Liver (tissue), 9 donors: ENCODE results near the gene F2RL3. TPM values are rescaled to one million over a fixed set of nuclear protein-coding genes. Genes with fewer than 3 reads are reported as not detected.

Experiments used
- DNase-seq: peaks from one replicate; pipeline ENCODE4 v3.0.0-alpha.2; 2017; ENCODE audit warnings: low spot score
- H3K27ac ChIP-seq, 2 donors: one replicate each; pipeline ENCODE4 v1.7.0; 2013; ENCODE audit warnings: inconsistent platforms in 2 of 2, low read length in 2 of 2, control low read depth in 1 of 2, low read depth in 1 of 2, mild to moderate bottlenecking in 1 of 2
- H3K27me3 ChIP-seq, 4 donors: one replicate each; pipeline versions ENCODE4 v1.6.1 to v1.7.0; 2013; ENCODE audit warnings: low read length in 3 of 4, inconsistent platforms in 1 of 4, mild to moderate bottlenecking in 1 of 4, moderate library complexity in 1 of 4; ENCODE audit not compliant: control insufficient read depth in 4 of 4, insufficient read depth in 4 of 4
- H3K36me3 ChIP-seq, 4 donors: one replicate each; pipeline versions ENCODE4 v1.6.1 to v1.7.0; 2013; ENCODE audit warnings: low read length in 3 of 4, mild to moderate bottlenecking in 3 of 4, low read depth in 1 of 4, moderate library complexity in 1 of 4; ENCODE audit not compliant: control insufficient read depth in 4 of 4, insufficient read depth in 3 of 4
- H3K4me1 ChIP-seq, 4 donors: one replicate each; pipeline versions ENCODE4 v1.6.1 to v1.7.0; 2013; ENCODE audit warnings: low read length in 3 of 4, mild to moderate bottlenecking in 3 of 4, moderate library complexity in 1 of 4; ENCODE audit not compliant: control insufficient read depth in 4 of 4, insufficient read depth in 4 of 4
- H3K4me3 ChIP-seq, 3 donors: one replicate each; pipeline versions ENCODE4 v1.6.1 to v1.7.0; 2013; ENCODE audit warnings: low read length in 3 of 3, control low read depth in 1 of 3, low read depth in 1 of 3, mild to moderate bottlenecking in 1 of 3
- H3K9ac ChIP-seq, 2 donors: one replicate each; pipeline ENCODE4 v1.7.0; 2013; ENCODE audit warnings: low read length in 2 of 2, mild to moderate bottlenecking in 2 of 2, moderate library complexity in 2 of 2, control low read depth in 1 of 2, low read depth in 1 of 2
- H3K9me3 ChIP-seq, 4 donors: one replicate each; pipeline versions ENCODE4 v1.6.1 to v1.7.0; 2013; ENCODE audit warnings: low read length in 3 of 4; ENCODE audit not compliant: control insufficient read depth in 4 of 4
- EGR1 ChIP-seq, 2 donors: IDR thresholded peaks; 2 replicates each; pipeline ENCODE4 v1.6.1; 2016 to 2018; ENCODE audit warnings: antibody characterized with exemption in 2 of 2, low read depth in 2 of 2
- FOXA1 ChIP-seq: IDR thresholded peaks from 2 replicates; pipeline ENCODE4 v1.6.1; 2016; ENCODE audit warnings: antibody characterized with exemption
- FOXA2 ChIP-seq: IDR thresholded peaks from 2 replicates; pipeline ENCODE4 v1.6.1; 2016; ENCODE audit warnings: antibody characterized with exemption
- GABPA ChIP-seq, 2 donors: IDR thresholded peaks in 1 of 2; conservative IDR thresholded peaks in 1 of 2; 2 replicates each; pipeline ENCODE4 v1.6.1; 2016; ENCODE audit warnings: antibody characterized with exemption in 2 of 2, mild to moderate bottlenecking in 1 of 2, moderate library complexity in 1 of 2
- HNF4A ChIP-seq, 2 donors: conservative IDR thresholded peaks; 2 replicates each; pipeline ENCODE4 v1.6.1; 2016; ENCODE audit warnings: antibody characterized with exemption in 2 of 2, mild to moderate bottlenecking in 2 of 2
- HNF4G ChIP-seq: IDR thresholded peaks from 2 replicates; pipeline ENCODE4 v1.6.1; 2016; ENCODE audit warnings: antibody characterized with exemption
- JUND ChIP-seq, 2 donors: IDR thresholded peaks; 2 replicates each; pipeline ENCODE4 v1.6.1; 2016; ENCODE audit warnings: antibody characterized with exemption in 2 of 2
- NR2F2 ChIP-seq: IDR thresholded peaks from 2 replicates; pipeline ENCODE4 v1.6.1; 2016; ENCODE audit warnings: antibody characterized with exemption
- RAD21 ChIP-seq, 2 donors: IDR thresholded peaks; 2 replicates each; pipeline ENCODE4 v1.6.1; 2016; ENCODE audit warnings: antibody characterized with exemption in 2 of 2, mild to moderate bottlenecking in 2 of 2
- REST ChIP-seq: IDR thresholded peaks from 2 replicates; pipeline ENCODE4 v1.6.1; 2016; ENCODE audit warnings: antibody characterized with exemption, mild to moderate bottlenecking
- RXRA ChIP-seq, 2 donors: IDR thresholded peaks; 2 replicates each; pipeline ENCODE4 v1.6.1; 2017 to 2018; ENCODE audit warnings: antibody characterized with exemption in 2 of 2, mild to moderate bottlenecking in 1 of 2
- SP1 ChIP-seq: IDR thresholded peaks from 2 replicates; pipeline ENCODE4 v1.6.1; 2018; ENCODE audit warnings: antibody characterized with exemption, mild to moderate bottlenecking
- TAF1 ChIP-seq: conservative IDR thresholded peaks from 2 replicates; pipeline ENCODE4 v1.6.1; 2016; ENCODE audit warnings: antibody characterized with exemption, mild to moderate bottlenecking
- YY1 ChIP-seq: IDR thresholded peaks from 2 replicates; pipeline ENCODE4 v1.6.1; 2016; ENCODE audit warnings: antibody characterized with exemption, mild to moderate bottlenecking
- ZBTB33 ChIP-seq: IDR thresholded peaks from 2 replicates; pipeline ENCODE4 v1.6.1; 2016; ENCODE audit warnings: antibody characterized with exemption
- WGBS: extraction: QIAGEN DNeasy Blood & Tissue Kit; methylation state at CpG from one replicate; pipeline ENCODE4 v1.1.7; 2013; 5-methylcytosine and 5-hydroxymethylcytosine counted together
- polyA plus RNA-seq, 2 donors: library from polyadenylated mRNA; stranded (reverse) in 1 of 2; unstranded in 1 of 2; fragments of 200-250 nt in 1 of 2; fragments of >200 nt in 1 of 2; fragmentation: Nextera tagmentation in 1 of 2; extraction: Ambion mirVana in 1 of 2; gene quantifications; one replicate each; pipeline versions ENCODE4 v1.2.1 to v1.2.3, GENCODE V29; 2013 to 2015
- total RNA-seq, 2 donors: library from RNA; depleted of rRNA; stranded (reverse); fragments of >200 nt; gene quantifications; one replicate each; pipeline ENCODE4 v1.2.3, GENCODE V29; 2014
- TF ChIP-seq, protein P1 (sequence below): IDR thresholded peaks from 2 replicates; pipeline ENCODE4 v1.6.1; 2016; ENCODE audit warnings: antibody characterized with exemption
- TF ChIP-seq, protein P2 (sequence below): fragments of 150-350 bp; IDR thresholded peaks from 2 replicates; pipeline ENCODE4 v1.5.1; 2017; ENCODE audit warnings: improper control_type of control experiment, low read depth, low read length; ENCODE audit not compliant: missing input control
- TF ChIP-seq, protein P3 (sequence below): IDR thresholded peaks from 2 replicates; pipeline ENCODE4 v1.6.1; 2016; ENCODE audit warnings: antibody characterized with exemption
- donor health status: healthy.
- donor health status: healthy.
- donor health status: healthy.
- donor health status: healthy.
- donor health status: healthy.

F2RL3 gene
- total and polyA plus RNA-seq, 4 donors: 0.08 to 1.6 (median 0.20) TPM

DNA sequence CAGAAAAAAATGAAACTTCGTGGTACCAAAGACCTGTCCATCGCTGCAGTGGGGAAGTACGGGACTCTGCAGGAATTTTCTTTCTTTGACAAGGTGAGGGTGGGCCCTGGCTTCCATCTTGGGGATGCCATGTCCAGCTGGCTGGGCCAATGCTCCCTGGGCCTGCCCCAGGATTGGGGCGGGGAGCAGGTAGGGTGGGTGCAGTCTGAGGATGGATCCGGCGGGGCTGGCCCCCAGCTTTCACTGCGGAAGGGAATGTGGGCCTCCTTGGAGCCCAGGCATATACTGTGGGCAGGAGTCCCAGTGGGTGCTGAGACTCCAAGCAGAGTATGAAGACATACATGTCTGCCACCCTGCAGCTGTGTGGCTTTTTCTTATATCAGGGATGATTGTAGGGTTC lies 35.7 kb upstream of the F2RL3 start:
- Histone ChIP-seq H3K27me3 (no peaks in the 10 kb centered on the region), H3K4me1 (no peaks in the 10 kb centered on the region), H3K27ac (no peak overlapping the region), H3K9me3 (no peaks in the 10 kb centered on the region), H3K36me3 (peaks cover 19 to 58% (median 31%) of the 10 kb centered on the region in 4 donors), H3K4me3 (no peak overlapping the region), H3K9ac (no peak overlapping the region)
- 98% methylated on average over 7 of the region's 7 CpGs for WGBS
- DNase-seq: no peak
- TF ChIP-seq HNF4G: no peak
- no peak for TF ChIP-seq RXRA (IDR thresholded peaks at IDR 0.05)
- TF ChIP-seq, protein P1, sequence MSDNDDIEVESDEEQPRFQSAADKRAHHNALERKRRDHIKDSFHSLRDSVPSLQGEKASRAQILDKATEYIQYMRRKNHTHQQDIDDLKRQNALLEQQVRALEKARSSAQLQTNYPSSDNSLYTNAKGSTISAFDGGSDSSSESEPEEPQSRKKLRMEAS: no peak
- TF ChIP-seq EGR1 (IDR thresholded peaks at IDR 0.05; ENCODE audit: low read depth in 2 of 2): no peak
- TF ChIP-seq FOXA2: no peak
- no peak for TF ChIP-seq NR2F2
- no peak for TF ChIP-seq YY1
- no peak for TF ChIP-seq HNF4A (conservative IDR thresholded peaks at IDR 0.05)
- TF ChIP-seq JUND (IDR thresholded peaks at IDR 0.05): no peak
- TF ChIP-seq REST: no peak
- no peak for TF ChIP-seq RAD21 (IDR thresholded peaks at IDR 0.05)
- TF ChIP-seq ZBTB33: no peak
- no peak for TF ChIP-seq SP1
- TF ChIP-seq FOXA1: no peak
- TF ChIP-seq, protein P2, sequence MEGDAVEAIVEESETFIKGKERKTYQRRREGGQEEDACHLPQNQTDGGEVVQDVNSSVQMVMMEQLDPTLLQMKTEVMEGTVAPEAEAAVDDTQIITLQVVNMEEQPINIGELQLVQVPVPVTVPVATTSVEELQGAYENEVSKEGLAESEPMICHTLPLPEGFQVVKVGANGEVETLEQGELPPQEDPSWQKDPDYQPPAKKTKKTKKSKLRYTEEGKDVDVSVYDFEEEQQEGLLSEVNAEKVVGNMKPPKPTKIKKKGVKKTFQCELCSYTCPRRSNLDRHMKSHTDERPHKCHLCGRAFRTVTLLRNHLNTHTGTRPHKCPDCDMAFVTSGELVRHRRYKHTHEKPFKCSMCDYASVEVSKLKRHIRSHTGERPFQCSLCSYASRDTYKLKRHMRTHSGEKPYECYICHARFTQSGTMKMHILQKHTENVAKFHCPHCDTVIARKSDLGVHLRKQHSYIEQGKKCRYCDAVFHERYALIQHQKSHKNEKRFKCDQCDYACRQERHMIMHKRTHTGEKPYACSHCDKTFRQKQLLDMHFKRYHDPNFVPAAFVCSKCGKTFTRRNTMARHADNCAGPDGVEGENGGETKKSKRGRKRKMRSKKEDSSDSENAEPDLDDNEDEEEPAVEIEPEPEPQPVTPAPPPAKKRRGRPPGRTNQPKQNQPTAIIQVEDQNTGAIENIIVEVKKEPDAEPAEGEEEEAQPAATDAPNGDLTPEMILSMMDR: no peak

DNA sequence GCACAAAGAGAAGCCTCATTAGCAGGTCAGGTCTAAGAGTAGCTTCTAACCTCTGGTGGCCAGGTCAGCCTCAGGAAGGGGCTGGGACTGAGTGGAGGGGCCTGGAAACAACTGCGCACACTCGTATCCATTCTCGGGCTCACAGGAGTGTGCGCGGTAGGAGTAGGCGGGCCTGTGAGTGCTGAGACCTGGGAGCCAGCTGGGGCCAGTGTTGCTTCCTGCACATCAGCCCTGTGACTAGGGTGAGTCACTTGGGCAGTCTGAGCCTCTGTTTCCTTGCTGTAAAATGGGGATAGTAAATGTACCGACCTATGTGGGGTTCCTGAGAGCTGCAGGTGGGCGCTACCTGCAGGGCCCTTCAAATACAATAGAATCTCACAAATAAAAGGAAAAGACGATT lies 32.7 kb upstream of the F2RL3 start:
- TF ChIP-seq, protein P3, sequence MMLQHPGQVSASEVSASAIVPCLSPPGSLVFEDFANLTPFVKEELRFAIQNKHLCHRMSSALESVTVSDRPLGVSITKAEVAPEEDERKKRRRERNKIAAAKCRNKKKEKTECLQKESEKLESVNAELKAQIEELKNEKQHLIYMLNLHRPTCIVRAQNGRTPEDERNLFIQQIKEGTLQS: no peak
- TF ChIP-seq EGR1 (IDR thresholded peaks at IDR 0.05; ENCODE audit: low read depth in 2 of 2) (no peak), HNF4G (no peak), GABPA (IDR thresholded peaks at IDR 0.05 in 1 of 2, conservative IDR thresholded peaks at IDR 0.05 in 1 of 2) (no peak), REST (no peak), YY1 (no peak), TAF1 (no peak), FOXA1 (no peak)
- H3K4me3 ChIP-seq: no peak overlapping the region
- H3K9ac ChIP-seq: no peak overlapping the region
- WGBS: 93% methylated on average over 9 of the region's 9 CpGs
- H3K27me3 ChIP-seq: no peaks in the 10 kb centered on the region
- H3K4me1 ChIP-seq: no peaks in the 10 kb centered on the region
- H3K9me3 ChIP-seq: no peaks in the 10 kb centered on the region
- DNase-seq: no peak
- peaks cover 17 to 41% (median 25%) of the 10 kb centered on the region in 4 donors for H3K36me3 ChIP-seq
- no peak overlapping the region for H3K27ac ChIP-seq
